Lower leg skin (tissue), 3 donors: Measurements from ENCODE around the gene HSPB9.

Source experiments
- CTCF ChIP-seq, 3 donors: fragments of 450-650 bp; IDR thresholded peaks; one replicate each; pipeline ENCODE4 v1.5.1; 2016; ENCODE audit warnings: antibody characterized with exemption in 3 of 3, mild to moderate bottlenecking in 3 of 3, moderate library complexity in 2 of 3
- POLR2A ChIP-seq, 2 donors: fragments of 450-650 bp; IDR thresholded peaks; one replicate each; pipeline ENCODE4 v1.6.1; 2016 to 2017; ENCODE audit warnings: antibody characterized with exemption in 2 of 2, mild to moderate bottlenecking in 1 of 2, moderate library complexity in 1 of 2

DNA sequence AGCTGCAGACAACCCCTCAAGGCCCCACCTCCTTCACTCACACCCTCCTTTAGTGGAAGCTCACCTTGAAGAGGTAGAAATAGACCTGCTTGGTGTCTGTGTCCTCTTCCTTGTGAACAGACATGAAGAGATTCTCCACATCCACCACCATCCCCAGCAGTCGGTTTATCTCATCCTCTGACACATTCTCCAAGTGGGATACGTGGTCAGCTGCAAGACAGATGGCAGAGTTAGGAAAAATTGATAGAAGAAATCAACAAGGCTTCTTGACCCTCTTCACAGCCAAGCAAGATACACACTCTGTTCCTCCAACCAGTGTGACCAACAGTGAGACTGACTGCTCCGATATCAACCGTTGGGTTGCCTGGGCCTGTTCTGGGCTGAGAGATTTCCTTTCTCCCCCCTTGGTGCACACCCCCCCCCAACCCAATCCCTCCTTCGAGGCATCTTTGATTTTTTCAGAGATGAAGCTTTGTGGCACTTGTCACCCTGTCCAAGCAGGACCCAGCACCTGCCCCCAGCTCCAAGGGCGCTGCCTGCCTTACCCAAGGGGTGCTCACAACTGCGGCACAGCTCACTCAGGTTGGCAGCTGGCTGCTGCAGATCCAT, 2.3 kb upstream of the HSPB9 start:
- no peak for TF ChIP-seq CTCF (IDR thresholded peaks at IDR 0.05)
- TF ChIP-seq POLR2A (IDR thresholded peaks at IDR 0.05), result no peak
